IMR-90 (cell line): ENCODE measurements around the gene COL1A1. TPM values are rescaled to one million over a fixed set of nuclear protein-coding genes. Genes with fewer than 3 reads are reported as not detected.

Experiments used
- ATAC-seq: fragments of 200-7000 bp; cut with Tn5 transposase; 2 replicates; pipeline ENCODE4 v1.9.1; 2020; ENCODE audit warnings: low read depth, mild to moderate bottlenecking, moderate library complexity
- BruUV-seq: library from RNA; stranded (reverse); fragments of 400-500 nt; replicated peaks from 2 replicates; lab custom pipeline; 2021; lab: Mats Ljungman, UMichigan
- CTCF ChIA-PET: fragments of 300-600 bp; formaldehyde crosslinking; extraction: SDS; loops from one replicate; lab custom pipeline; 2021; ENCODE audit warnings: antibody characterized with exemption; lab: Yijun Ruan, JAX
- POLR2A ChIA-PET: fragments of 300-600 bp; sonication (Branson Sonifier 250); formaldehyde crosslinking; loops from one replicate; lab custom pipeline; 2022; ENCODE audit warnings: antibody characterized with exemption; ENCODE audit not compliant: unreplicated experiment; lab: Charles Lee
- DNase-seq: peaks from one replicate; pipeline ENCODE4 v3.0.0; 2013
- H2AFZ ChIP-seq: replicated peaks from 2 replicates; pipeline ENCODE3; 2013; ENCODE audit warnings: low read length, mild to moderate bottlenecking; ENCODE audit not compliant: poor library complexity
- H2AK5ac ChIP-seq: 2 replicates; pipeline ENCODE4 v1.6.1; 2013; ENCODE audit warnings: low read depth, low read length, inconsistent platforms
- H2AK9ac ChIP-seq: replicated peaks from 2 replicates; pipeline ENCODE3; 2013; ENCODE audit warnings: mild to moderate bottlenecking, low read depth, low read length, moderate library complexity; ENCODE audit not compliant: poor library complexity
- H2BK120ac ChIP-seq: 2 replicates; pipeline ENCODE4 v1.6.1; 2013; ENCODE audit warnings: low read depth, low read length, inconsistent platforms
- H2BK15ac ChIP-seq: 3 replicates; pipeline ENCODE4 v1.6.1; 2013; ENCODE audit warnings: low read depth, low read length, inconsistent platforms
- H2BK20ac ChIP-seq: 2 replicates; pipeline ENCODE4 v1.6.1; 2013; ENCODE audit warnings: low read depth, mild to moderate bottlenecking, inconsistent platforms, low read length, moderate library complexity
- H2BK5ac ChIP-seq: 2 replicates; pipeline ENCODE4 v1.6.1; 2013; ENCODE audit warnings: mild to moderate bottlenecking, low read depth, low read length, inconsistent platforms; ENCODE audit not compliant: poor library complexity, severe bottlenecking
- H3K14ac ChIP-seq: replicated peaks from 2 replicates; pipeline ENCODE4 v1.6.1; 2013; ENCODE audit warnings: low read depth, low read length, inconsistent platforms
- H3K18ac ChIP-seq: 2 replicates; pipeline ENCODE4 v1.6.1; 2013; ENCODE audit warnings: low read depth, low read length, control low read depth
- H3K23ac ChIP-seq: 2 replicates; pipeline ENCODE4 v1.6.1; 2013; ENCODE audit warnings: low read depth, low read length, inconsistent platforms
- H3K27ac ChIP-seq: 2 replicates; pipeline ENCODE4 v1.5.1; 2013; ENCODE audit warnings: mild to moderate bottlenecking, control low read depth, low read length; ENCODE audit not compliant: insufficient read depth
- H3K27me3 ChIP-seq: 2 replicates; pipeline ENCODE4 v1.6.1; 2013; ENCODE audit warnings: low read length; ENCODE audit not compliant: control insufficient read depth, insufficient read depth
- H3K36me3 ChIP-seq: 2 replicates; pipeline ENCODE4 v1.6.1; 2013; ENCODE audit warnings: low read length, mixed read lengths; ENCODE audit not compliant: control insufficient read depth, insufficient read depth
- H3K4ac ChIP-seq: 2 replicates; pipeline ENCODE4 v1.6.1; 2013; ENCODE audit warnings: low read depth, low read length, inconsistent platforms
- H3K4me1 ChIP-seq: 2 replicates; pipeline ENCODE4 v1.6.1; 2013; ENCODE audit warnings: low read length, mixed read lengths; ENCODE audit not compliant: control insufficient read depth, insufficient read depth
- H3K4me2 ChIP-seq: 2 replicates; pipeline ENCODE4 v1.6.1; 2013; ENCODE audit warnings: low read depth, mild to moderate bottlenecking, control low read depth, low read length, moderate library complexity
- H3K4me3 ChIP-seq: 2 replicates; pipeline ENCODE4 v1.5.1; 2013; ENCODE audit warnings: low read depth, mild to moderate bottlenecking, control low read depth, low read length, moderate library complexity; ENCODE audit not compliant: insufficient read depth
- H3K56ac ChIP-seq: 2 replicates; pipeline ENCODE4 v1.6.1; 2013; ENCODE audit warnings: low read length, inconsistent platforms; ENCODE audit not compliant: insufficient read depth; ENCODE audit errors: extremely low read depth
- H3K79me1 ChIP-seq, 2 experiments: 2 replicates each; pipeline ENCODE4 v1.6.1; 2013; ENCODE audit warnings: low read length in 2 of 2, inconsistent platforms in 1 of 2, low read depth in 1 of 2
- H3K9ac ChIP-seq: 2 replicates; pipeline ENCODE4 v1.6.1; 2013; ENCODE audit warnings: low read depth, low read length, control low read depth
- H3K9me1 ChIP-seq: 2 replicates; pipeline ENCODE4 v1.6.1; 2013; ENCODE audit warnings: low read length, inconsistent platforms; ENCODE audit not compliant: insufficient read depth
- H3K9me3 ChIP-seq: 2 replicates; pipeline ENCODE4 v1.6.1; 2013; ENCODE audit warnings: low read length; ENCODE audit not compliant: control insufficient read depth, insufficient read depth
- H4K20me1 ChIP-seq: 2 replicates; pipeline ENCODE4 v1.6.1; 2013; ENCODE audit warnings: low read length, inconsistent platforms; ENCODE audit not compliant: insufficient read depth
- H4K5ac ChIP-seq: 2 replicates; pipeline ENCODE4 v1.6.1; 2013; ENCODE audit warnings: mild to moderate bottlenecking, low read depth, low read length, control low read depth
- H4K8ac ChIP-seq, 2 experiments: 2 replicates each; pipeline ENCODE4 v1.6.1; 2013; ENCODE audit warnings: low read depth in 2 of 2, low read length in 2 of 2, control low read depth in 1 of 2, inconsistent platforms in 1 of 2
- H4K91ac ChIP-seq: 2 replicates; pipeline ENCODE4 v1.6.1; 2013; ENCODE audit warnings: low read depth, low read length, inconsistent platforms; ENCODE audit not compliant: insufficient read depth
- POLR2A ChIP-seq: IDR thresholded peaks from 2 replicates; pipeline ENCODE4 v1.6.1; 2012; ENCODE audit warnings: mild to moderate bottlenecking, low read depth, low read length
- SMC3 ChIP-seq: fragments of 150-350 bp; IDR thresholded peaks from 2 replicates; pipeline ENCODE4 v1.6.1; 2016; ENCODE audit warnings: low read depth, mild to moderate bottlenecking, antibody characterized with exemption, low read length, moderate library complexity
- WGBS, 2 experiments: methylation state at CpG; one replicate each; pipeline versions ENCODE4 v1.1.5 to v1.1.7; 2013; ENCODE audit warnings: missing lambda C conversion rate in 2 of 2; ENCODE audit not compliant: insufficient read length in 1 of 2; ENCODE audit errors: extremely low coverage in 2 of 2; 5-methylcytosine and 5-hydroxymethylcytosine counted together
- dilution Hi-C: fragments of 300-500 bp; cut with HindIII; formaldehyde crosslinking; loops from one replicate; pipeline ENCODE4 v1.14.3; 2018; ENCODE audit warnings: low sequenced_read_pairs; ENCODE audit not compliant: unreplicated experiment
- in situ Hi-C: fragments of 300-500 bp; cut with MboI; formaldehyde crosslinking; loops from 3 replicates; pipeline ENCODE4 v1.14.3; 2019; ENCODE audit warnings: low sequenced_read_pairs, inconsistent platforms, mixed read lengths
- intact Hi-C: fragments of 100-400 bp; cut with micrococcal nuclease; formaldehyde crosslinking; loops from 2 replicates; pipeline ENCODE4 v1.10.0; 2022
- polyA plus RNA-seq, 3 experiments: library from polyadenylated mRNA; depleted of rRNA; stranded (reverse); fragments of >200 nt; gene quantifications; 2 replicates each; pipeline ENCODE4 v1.2.3, GENCODE V29; 2012; ENCODE audit warnings: low replicate concordance in 1 of 3
- total RNA-seq: library from RNA; depleted of rRNA; stranded (reverse); fragments of >200 nt; gene quantifications from 2 replicates; pipeline ENCODE4 v1.2.3, GENCODE V29; 2012

Gene COL1A1
- total and polyA plus RNA-seq, 2 of the 4 experiments (the other 2 are of a cell fraction) = 2,180 to 4,350 TPM

GRCh38 chr17:50205963-50206505 lies 4.6 kb upstream of the COL1A1 start:
- H3K79me1 ChIP-seq = peaks cover 14 to 73% of the 10 kb centered on the region in 2 experiments; a peak in 3 of 4 replicates
- peak overlapping the region; percentile 6 for H2AFZ ChIP-seq
- DNase-seq = no peak

More at GRCh38 chr17:50205963-50206505, 4.6 kb upstream of the COL1A1 start:
- peak overlapping the region; percentile 100 for H4K91ac ChIP-seq
- no peak overlapping the region for H3K4me3 ChIP-seq
- POLR2A ChIA-PET = interaction anchor here (0.7 to 8.6 kb wide), 4 partner anchors 14 to 83 kb away, joined by 3 to 149 read pairs (median 4); no protein-coding TSS in a partner anchor
- peaks cover 4% of the 10 kb centered on the region for H4K20me1 ChIP-seq
- peak overlapping the region; percentile 94 for H3K14ac ChIP-seq
- H3K27ac ChIP-seq = peak overlapping the region; percentile 96
- intact Hi-C loops = no loop called here
- H2AK9ac ChIP-seq = peak overlapping the region; percentile 92
- CTCF ChIA-PET = interaction anchor here (1.0 kb wide), 1 partner anchor 65 kb away, joined by 3 read pairs; no protein-coding TSS in a partner anchor
- no peaks in the 10 kb centered on the region for H3K9me3 ChIP-seq
- WGBS, 2 experiments = 100% methylated on average over 2 of the region's 7 CpGs; no CpG with 5 or more reads in 1 of the 2 experiments
- peak overlapping the region; percentile 66 for H4K5ac ChIP-seq
- TF ChIP-seq SMC3 = no peak
- peak; percentile 5; the same call in 1 of the 2 replicates for TF ChIP-seq POLR2A
- H2AK5ac ChIP-seq = peak overlapping the region; percentile 96
- ATAC-seq = no peak
- peaks cover 26% of the 10 kb centered on the region for H3K9me1 ChIP-seq
- H2BK5ac ChIP-seq = peak overlapping the region; percentile 97
- H3K4me2 ChIP-seq = peak overlapping the region; percentile 49; the same call in 1 of the 2 replicates
- H3K56ac ChIP-seq = peak overlapping the region; percentile 94; the same call in 1 of the 2 replicates
- BruUV-seq = no TSS peak
- peaks cover 66% of the 10 kb centered on the region for H3K4me1 ChIP-seq
- peak overlapping the region; percentile 98 for H2BK20ac ChIP-seq
- in situ Hi-C loops = no loop called here
- peak overlapping the region; percentile 97 for H3K23ac ChIP-seq
- H3K18ac ChIP-seq = peak overlapping the region; percentile 82
- H3K4ac ChIP-seq = peak overlapping the region; percentile 99
- peak overlapping the region; percentile 99 for H2BK120ac ChIP-seq
- H3K9ac ChIP-seq = peak overlapping the region; percentile 71
- H3K27me3 ChIP-seq = no peaks in the 10 kb centered on the region
- peak overlapping the region; percentile 55 to 96 for H4K8ac ChIP-seq
- no peaks in the 10 kb centered on the region; the same call in 1 of the 2 replicates for H3K36me3 ChIP-seq
- dilution Hi-C loops = no loop called here
- H2BK15ac ChIP-seq = peak overlapping the region; percentile 98; the same call in 2 of the 3 replicates
